Ovary (tissue), 3 donors: ENCODE results near the gene CLMN.

Source experiments
- CTCF ChIP-seq, 3 donors: fragments of 450-650 bp in 2 of 3; fragments of 200-600 bp in 1 of 3; IDR thresholded peaks; one replicate each; pipeline versions ENCODE4 v1.5.1 to v1.8.0; 2016 to 2022; ENCODE audit warnings: antibody characterized with exemption in 3 of 3, mild to moderate bottlenecking in 1 of 3
- POLR2A ChIP-seq: fragments of 450-650 bp; IDR thresholded peaks from one replicate; pipeline ENCODE4 v1.6.1; 2017; ENCODE audit warnings: antibody characterized with exemption, mild to moderate bottlenecking, moderate library complexity
- donor health status: DM: no; HTN: no; CAD: no.

DNA sequence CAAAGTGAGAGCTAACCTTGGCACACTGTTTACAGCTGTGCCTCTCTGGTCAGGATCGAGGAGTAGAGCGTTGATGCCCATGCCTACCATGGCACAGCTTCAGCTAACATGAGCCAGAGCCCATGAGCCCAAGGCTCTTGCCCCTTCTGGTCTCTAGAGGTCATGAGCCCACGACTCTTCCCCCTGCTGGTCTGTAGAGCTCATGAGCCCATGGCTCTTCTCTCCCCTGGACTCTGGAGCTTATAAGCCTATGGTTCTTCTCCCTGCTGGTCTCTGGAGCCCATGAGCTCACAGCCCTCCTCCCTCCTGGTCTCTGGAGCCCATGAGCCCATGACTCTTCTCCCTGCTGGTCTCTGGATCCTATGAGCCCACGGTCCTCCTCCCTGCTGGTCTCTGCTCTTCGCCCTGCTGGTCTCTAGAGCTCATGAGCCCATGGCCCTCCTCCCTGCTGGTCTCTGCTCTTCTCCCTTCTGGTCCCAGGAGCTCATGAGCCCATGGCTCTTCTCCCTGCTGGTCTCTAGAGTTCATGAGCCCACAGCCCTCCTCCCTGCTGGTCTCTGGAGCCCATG is 16.6 kb upstream of the CLMN start:
- TF ChIP-seq CTCF (IDR thresholded peaks at IDR 0.05) (no peak), POLR2A (no peak)
